C4-2B (cell line): Measurements from ENCODE around the gene ECT2L.

Source experiments
- CTCF ChIP-seq: fragments of 450-650 bp; conservative IDR thresholded peaks from 2 replicates; pipeline ENCODE4 v1.5.1; 2017; ENCODE audit warnings: mild to moderate bottlenecking
- ZFX ChIP-seq: fragments of 450-650 bp; IDR thresholded peaks from 2 replicates; pipeline ENCODE4 v1.6.1; 2017

- TF ChIP-seq CTCF (no peak), ZFX (no peak)
Observed at GRCh38 chr6:138782243-138782642, 13.6 kb upstream of the ECT2L start.
